ENCODE measurements around the gene FAM3B.

The FAM3B gene

GRCh38 chr21:41349126-41349525 lies 32.5 kb downstream of the FAM3B start:
- H3K27ac ChIP-seq (ENCODE audit: low read depth, low read length, poor library complexity, severe bottlenecking): no peak overlapping the region
- H3K27me3 ChIP-seq (ENCODE audit: insufficient read depth, low read length): no peaks in the 10 kb centered on the region
- H3K4me2 ChIP-seq (ENCODE audit: low read length): no peak overlapping the region
- no peaks in the 10 kb centered on the region for H3K9me2 ChIP-seq (ENCODE audit: low read depth, low read length)
- H2AFZ ChIP-seq (ENCODE audit: low read length): no peak overlapping the region
- no peaks in the 10 kb centered on the region for H3K9me3 ChIP-seq (ENCODE audit: low read length)
- H3K4me1 ChIP-seq (ENCODE audit: insufficient read depth, low read length, severe bottlenecking): no peaks in the 10 kb centered on the region
- H3F3A ChIP-seq (ENCODE audit: insufficient read depth, low read length): no peaks in the 10 kb centered on the region
- TF ChIP-seq EZH2 (IDR thresholded peaks at IDR 0.05; ENCODE audit: borderline replicate concordance, low read length) (no peak), CTCF (IDR thresholded peaks at IDR 0.05; ENCODE audit: low read length) (no peak)
- no peaks in the 10 kb centered on the region; the same call in 1 of the 2 replicates for H3K36me3 ChIP-seq (ENCODE audit: insufficient read depth, low read length)
- no peaks in the 10 kb centered on the region for H4K20me1 ChIP-seq (ENCODE audit: insufficient read depth, low read length)
- no peak overlapping the region for H3K4me3 ChIP-seq (ENCODE audit: low read depth, low read length, poor library complexity, severe bottlenecking)
- no peaks in the 10 kb centered on the region for H3K79me2 ChIP-seq (ENCODE audit: insufficient read depth, low read length)
- no peak overlapping the region for H3K9ac ChIP-seq (ENCODE audit: low read length)

- H2AFZ ChIP-seq (ENCODE audit: low read length): no peak overlapping the region
- H3K4me3 ChIP-seq (ENCODE audit: low read depth, low read length, poor library complexity, severe bottlenecking): no peak overlapping the region
- H3K27me3 ChIP-seq (ENCODE audit: insufficient read depth, low read length): no peaks in the 10 kb centered on the region
- H3K9me3 ChIP-seq (ENCODE audit: low read length): no peaks in the 10 kb centered on the region
- no peak overlapping the region for H3K9ac ChIP-seq (ENCODE audit: low read length)
- no peaks in the 10 kb centered on the region for H3K9me2 ChIP-seq (ENCODE audit: low read depth, low read length)
- no peaks in the 10 kb centered on the region; the same call in 1 of the 2 replicates for H3K36me3 ChIP-seq (ENCODE audit: insufficient read depth, low read length)
- H4K20me1 ChIP-seq (ENCODE audit: insufficient read depth, low read length): no peaks in the 10 kb centered on the region
- no peaks in the 10 kb centered on the region for H3F3A ChIP-seq (ENCODE audit: insufficient read depth, low read length)
- no peak overlapping the region for H3K4me2 ChIP-seq (ENCODE audit: low read length)
- H3K4me1 ChIP-seq (ENCODE audit: insufficient read depth, low read length, severe bottlenecking): no peaks in the 10 kb centered on the region
- TF ChIP-seq EZH2 (IDR thresholded peaks at IDR 0.05; ENCODE audit: borderline replicate concordance, low read length) (no peak), CTCF (IDR thresholded peaks at IDR 0.05; ENCODE audit: low read length) (no peak)
- no peak overlapping the region for H3K27ac ChIP-seq (ENCODE audit: low read depth, low read length, poor library complexity, severe bottlenecking)
- H3K79me2 ChIP-seq (ENCODE audit: insufficient read depth, low read length): no peaks in the 10 kb centered on the region
Observed at GRCh38 chr21:41349619-41350390, 33.2 kb downstream of the FAM3B start.

GRCh38 chr21:41350436-41351155 lies 34.0 kb downstream of the FAM3B start:
- no peaks in the 10 kb centered on the region; the same call in 1 of the 2 replicates for H3K36me3 ChIP-seq (ENCODE audit: insufficient read depth, low read length)
- H2AFZ ChIP-seq (ENCODE audit: low read length): no peak overlapping the region
- no peak overlapping the region for H3K4me2 ChIP-seq (ENCODE audit: low read length)
- H4K20me1 ChIP-seq (ENCODE audit: insufficient read depth, low read length): no peaks in the 10 kb centered on the region
- H3K27ac ChIP-seq (ENCODE audit: low read depth, low read length, poor library complexity, severe bottlenecking): no peak overlapping the region
- no peaks in the 10 kb centered on the region for H3K79me2 ChIP-seq (ENCODE audit: insufficient read depth, low read length)
- no peaks in the 10 kb centered on the region for H3K4me1 ChIP-seq (ENCODE audit: insufficient read depth, low read length, severe bottlenecking)
- no peak overlapping the region for H3K4me3 ChIP-seq (ENCODE audit: low read depth, low read length, poor library complexity, severe bottlenecking)
- no peaks in the 10 kb centered on the region for H3K9me2 ChIP-seq (ENCODE audit: low read depth, low read length)
- no peak overlapping the region for H3K9ac ChIP-seq (ENCODE audit: low read length)
- no peaks in the 10 kb centered on the region for H3K9me3 ChIP-seq (ENCODE audit: low read length)
- no peak for TF ChIP-seq EZH2 (IDR thresholded peaks at IDR 0.05; ENCODE audit: borderline replicate concordance, low read length)
- TF ChIP-seq CTCF (IDR thresholded peaks at IDR 0.05; ENCODE audit: low read length): no peak
- H3F3A ChIP-seq (ENCODE audit: insufficient read depth, low read length): no peaks in the 10 kb centered on the region
- H3K27me3 ChIP-seq (ENCODE audit: insufficient read depth, low read length): no peaks in the 10 kb centered on the region

Measured in OCI-LY1 (cell line).